Measurements from ENCODE around the gene CDK6. TPM values are rescaled to one million over a fixed set of nuclear protein-coding genes. Genes with fewer than 3 reads are reported as not detected.

The CDK6 gene
- total and polyA plus RNA-seq, 9 of the 15 experiments (the other 6 are each of a cell fraction or from before 2014, with no cell fraction given): 7.6 to 109 (median 44.4) TPM

GRCh38 chr7:92629779-92630178 lies 206.6 kb downstream of the CDK6 start:
- POLR2A ChIA-PET: no interaction called here
- in situ Hi-C loops (cut with MboI) (no loop called here), intact Hi-C loops (cut with micrococcal nuclease) (loop anchor here (10.0 kb wide), 2 partner anchors 355 to 595 kb away; partner anchors contain the start of gene HEPACAM2)
- no peaks in the 10 kb centered on the region for H3K9me1 ChIP-seq (ENCODE audit: control insufficient read depth, insufficient read depth, low read length)
- H3K9ac ChIP-seq (ENCODE audit: insufficient read depth in 1 of 2, low read depth in 2 of 2, low read length in 2 of 2): no peak overlapping the region
- no peak overlapping the region for H2AFZ ChIP-seq (ENCODE audit: low read depth, low read length)
- ATAC-seq: no peak
- no peak overlapping the region for H3K4me2 ChIP-seq (ENCODE audit: insufficient read depth, low read length)
- TF ChIP-seq EGR1 (conservative IDR thresholded peaks at IDR 0.05): no peak
- no peak for TF ChIP-seq ZNF436 (CRISPR knock-in tag; IDR thresholded peaks at IDR 0.05)
- TF ChIP-seq XRCC5 (IDR thresholded peaks at IDR 0.05; ENCODE audit: low read depth, low read length): no peak
- TF ChIP-seq GTF2A2 (tag; IDR thresholded peaks at IDR 0.05): no peak
- no peak for TF ChIP-seq ZNF592 (IDR thresholded peaks at IDR 0.05)
- no peak for TF ChIP-seq TCF3 (CRISPR knock-in tag; IDR thresholded peaks at IDR 0.05)
- BruUV-seq (replicated peaks): no TSS peak
- CTCF ChIA-PET (ENCODE audit: low intra/inter-chr PET ratio): no interaction called here
- no peaks in the 10 kb centered on the region for H3K9me3 ChIP-seq (replicated peaks; ENCODE audit: control insufficient read depth, insufficient read depth, low read depth, low read length)
- H3K79me2 ChIP-seq (ENCODE audit: control insufficient read depth, insufficient read depth, low read length): 0 out of 3 replicates have a peak, but pooled peaks cover 12% of the 10 kb centered on the region
- H3K27me3 ChIP-seq (ENCODE audit: control insufficient read depth in 2 of 2, insufficient read depth in 2 of 2, low read length in 2 of 2): no peaks in the 10 kb centered on the region
- no peak overlapping the region for H3K4me3 ChIP-seq
- FAIRE-seq: no peak
- WGBS (ENCODE audit: insufficient coverage, low coverage, missing lambda C conversion rate): 89% methylated on average over 2 of the region's 2 CpGs
- H3K4me1 ChIP-seq (replicated peaks in 1 of 2; ENCODE audit: control insufficient read depth in 2 of 2, insufficient read depth in 2 of 2, low read length in 2 of 2): peaks cover 0 to 19% of the 10 kb centered on the region in 2 experiments; a peak in 3 of 5 replicates
- H4K20me1 ChIP-seq (replicated peaks; ENCODE audit: control insufficient read depth, insufficient read depth, low read length): no peaks in the 10 kb centered on the region
- no peak overlapping the region for H3K27ac ChIP-seq (ENCODE audit: extremely low read depth, low read depth, low read length)
- peaks cover 13% of the 10 kb centered on the region; the same call in 2 of the 3 replicates for H3K36me3 ChIP-seq (ENCODE audit: control insufficient read depth, insufficient read depth, low read length)
- DNase-seq (ENCODE audit: extremely low read depth in 1 of 4, low spot score in 3 of 4): no peak

Data from K562 (cell line).